GM21390 (cell line): ENCODE data around the gene PTPRT.

Source experiments
- ATAC-seq: cut with Tn5 transposase; IDR thresholded peaks from one replicate; pipeline ENCODE4 v1.9.1; 2021; ENCODE audit not compliant: unreplicated experiment

Gene PTPRT

DNA sequence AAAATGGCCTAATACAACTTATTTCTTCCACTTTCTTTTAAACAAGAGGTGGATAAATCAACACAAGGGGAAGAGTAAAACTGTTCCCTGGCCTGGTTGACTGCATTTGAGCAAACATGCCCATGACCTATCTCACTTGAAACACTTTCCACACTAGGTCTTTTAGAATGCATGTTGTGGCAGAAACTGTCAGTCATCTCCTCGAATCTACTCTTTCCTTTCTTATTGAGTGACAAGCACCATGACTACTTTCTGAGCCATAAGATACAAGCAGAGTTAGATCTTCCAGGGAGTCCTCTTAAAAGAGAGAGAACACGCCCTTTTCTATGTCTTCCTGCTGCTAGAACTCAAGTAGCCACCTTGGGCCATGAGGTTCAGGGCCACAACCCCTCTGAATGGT is 66.5 kb downstream of the PTPRT start:
- no peak for ATAC-seq

DNA sequence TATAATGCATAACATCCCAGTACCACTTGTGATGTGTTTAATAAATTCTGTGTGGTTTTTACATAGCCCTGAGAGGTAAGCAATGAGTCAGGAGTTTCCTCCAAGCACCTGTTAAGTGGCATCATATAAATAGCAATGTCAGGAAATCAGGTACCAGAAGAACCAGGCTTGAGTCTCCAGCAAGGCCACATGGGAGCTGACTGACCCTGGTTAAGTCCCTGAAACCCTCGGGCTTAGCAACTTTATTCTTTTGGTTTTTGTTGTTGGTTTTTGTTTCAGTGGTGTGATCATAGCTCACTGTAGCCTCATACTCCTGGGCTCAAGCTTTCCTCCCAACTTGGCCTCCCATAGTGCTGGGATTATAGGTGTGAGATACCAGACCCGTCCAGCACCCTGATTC is 70.0 kb downstream of the PTPRT start:
- no peak for ATAC-seq

DNA sequence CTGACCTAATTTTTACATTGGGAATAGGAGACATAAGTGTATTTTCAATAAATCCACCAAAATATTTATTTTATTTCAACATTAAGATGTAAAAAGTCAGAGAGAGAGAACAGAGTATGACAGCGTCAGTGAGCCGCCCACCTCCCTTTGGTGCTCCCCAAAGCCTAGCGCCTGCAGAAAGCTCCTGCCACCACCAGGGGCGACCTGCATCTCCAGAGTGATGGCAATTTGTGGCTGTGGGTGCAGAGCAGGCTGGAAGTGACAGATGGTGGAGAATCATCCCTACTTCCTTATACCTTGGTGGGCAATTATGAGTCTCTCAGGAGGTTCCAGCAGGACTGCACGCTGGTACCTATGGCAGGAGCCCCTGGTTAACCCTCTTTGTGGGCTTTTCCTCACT is 87.3 kb downstream of the PTPRT start:
- no peak for ATAC-seq

DNA sequence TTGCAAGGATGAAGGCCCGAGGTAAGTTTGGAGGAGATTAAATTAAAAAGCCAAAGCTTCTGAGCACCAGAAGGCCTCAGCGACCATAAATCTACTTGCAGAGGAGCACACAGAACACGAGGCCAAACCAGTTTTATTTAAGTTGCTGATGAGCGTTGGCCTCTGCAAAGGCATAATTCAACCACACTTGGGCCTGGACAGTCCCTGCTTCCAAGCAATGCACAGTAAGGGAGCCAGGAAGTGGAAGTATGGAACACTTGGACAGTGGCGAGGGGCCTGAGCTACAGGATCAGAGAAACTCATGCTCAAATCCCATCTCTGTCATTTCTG is 92.8 kb downstream of the PTPRT start:
- ATAC-seq = no peak

DNA sequence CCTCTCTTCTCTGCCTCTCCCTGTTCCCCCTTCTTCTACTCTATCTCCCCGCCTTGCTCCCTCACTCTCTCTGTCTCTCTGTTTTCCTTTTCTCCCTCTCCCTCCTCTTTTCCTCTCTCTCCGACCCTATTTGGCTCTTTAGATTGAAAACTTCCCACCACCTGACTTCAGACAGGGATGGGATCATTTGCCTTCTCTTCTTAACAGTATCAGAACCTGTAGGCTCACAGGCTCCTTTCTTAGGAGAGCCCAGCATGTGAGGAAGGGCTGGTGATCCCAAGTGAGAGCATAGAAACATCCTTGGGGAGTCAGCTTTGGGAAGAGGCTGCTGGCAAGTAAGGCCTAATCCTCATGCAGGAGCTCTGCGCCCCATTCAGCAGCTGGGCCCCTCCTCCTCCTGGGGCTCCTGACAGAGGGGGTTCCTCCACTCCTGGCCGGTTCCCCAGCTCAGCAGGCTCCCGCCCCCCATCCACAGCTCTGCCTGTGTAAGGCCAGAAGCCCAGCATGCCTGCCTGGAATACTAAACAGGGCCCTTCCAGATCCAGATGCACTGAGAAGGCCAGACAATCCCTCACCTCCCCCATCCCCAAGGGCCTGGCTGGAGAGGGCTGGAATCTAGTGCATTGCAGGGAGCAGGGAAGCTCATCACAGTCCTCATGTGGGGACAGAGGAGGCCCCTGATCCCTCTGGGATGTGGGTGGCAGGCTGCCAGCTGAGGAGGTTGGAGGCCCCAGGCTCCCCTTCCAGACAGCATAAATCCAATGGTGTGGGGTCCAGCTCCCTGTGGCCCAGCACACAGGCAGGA is 93.4 kb downstream of the PTPRT start:
- ATAC-seq = no peak

DNA sequence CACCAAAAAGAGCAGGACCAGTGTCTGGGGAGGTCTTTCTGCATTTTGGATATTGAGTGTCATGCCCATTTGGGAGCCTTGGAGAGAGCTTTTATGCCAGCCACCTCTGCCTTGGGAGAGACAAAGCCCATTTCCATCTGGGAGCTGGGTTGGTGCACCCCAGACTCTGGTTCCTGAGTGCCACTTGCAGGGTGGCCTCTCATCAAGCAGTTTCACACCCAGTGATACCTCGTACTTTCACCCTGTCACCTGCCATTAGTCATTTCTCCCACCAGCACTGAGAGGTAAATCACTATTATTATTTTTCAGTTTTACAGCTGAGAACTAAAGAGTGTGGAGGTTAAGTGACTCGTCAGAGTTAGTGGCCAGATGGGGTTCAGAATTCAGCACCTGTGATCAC is 94.7 kb downstream of the PTPRT start:
- ATAC-seq = no peak

DNA sequence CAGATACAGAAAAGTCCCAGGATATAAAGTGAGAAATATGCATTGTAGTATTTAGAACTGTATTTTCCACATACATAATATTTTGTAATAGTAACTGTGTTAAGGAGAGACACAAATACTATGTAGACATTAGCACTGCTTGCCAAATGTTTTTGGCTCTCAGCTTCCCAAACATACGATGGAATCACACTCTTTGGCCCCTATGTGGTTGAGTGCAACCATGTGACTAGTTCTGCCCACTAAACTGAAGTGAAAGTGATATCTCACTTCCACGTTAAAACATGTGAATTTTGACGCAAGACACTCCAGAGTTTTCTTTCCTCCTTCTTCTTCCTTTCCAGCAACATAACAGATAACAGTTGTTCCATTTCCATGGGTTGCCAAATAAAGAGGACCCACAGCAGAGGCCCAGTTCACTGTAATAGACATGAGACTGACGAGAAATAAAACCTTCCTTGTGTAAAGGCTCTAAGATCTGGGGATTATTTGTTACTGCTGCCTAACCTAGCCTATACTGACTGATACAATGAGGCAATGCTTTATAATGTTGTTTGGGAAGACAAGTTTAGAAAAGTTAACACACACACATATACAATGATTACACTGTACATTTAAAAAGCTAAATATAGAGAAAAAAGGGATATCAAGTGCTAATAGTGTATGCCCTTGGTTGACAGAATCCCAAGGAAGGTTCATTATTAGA is 97.2 kb downstream of the PTPRT start:
- no peak for ATAC-seq

DNA sequence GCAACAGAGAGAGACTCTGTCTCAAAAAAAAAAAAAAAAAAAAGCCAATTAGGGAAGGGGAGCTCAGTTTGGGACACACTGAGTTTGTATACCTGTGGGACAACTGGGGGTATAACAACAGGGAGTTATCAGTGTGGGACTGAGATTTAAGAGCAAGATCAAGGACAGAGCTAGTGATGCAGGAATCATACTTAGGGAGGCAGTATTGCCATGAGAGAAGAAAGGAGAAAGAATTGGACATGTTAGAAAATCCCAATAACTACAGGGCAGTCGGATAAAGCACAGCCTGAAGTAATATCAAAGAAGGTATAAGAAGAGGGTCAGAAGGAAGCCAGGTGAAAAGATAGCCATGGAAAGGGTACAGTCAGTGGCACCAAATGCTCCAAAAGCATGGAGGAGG is 121.2 kb downstream of the PTPRT start:
- no peak for ATAC-seq

DNA sequence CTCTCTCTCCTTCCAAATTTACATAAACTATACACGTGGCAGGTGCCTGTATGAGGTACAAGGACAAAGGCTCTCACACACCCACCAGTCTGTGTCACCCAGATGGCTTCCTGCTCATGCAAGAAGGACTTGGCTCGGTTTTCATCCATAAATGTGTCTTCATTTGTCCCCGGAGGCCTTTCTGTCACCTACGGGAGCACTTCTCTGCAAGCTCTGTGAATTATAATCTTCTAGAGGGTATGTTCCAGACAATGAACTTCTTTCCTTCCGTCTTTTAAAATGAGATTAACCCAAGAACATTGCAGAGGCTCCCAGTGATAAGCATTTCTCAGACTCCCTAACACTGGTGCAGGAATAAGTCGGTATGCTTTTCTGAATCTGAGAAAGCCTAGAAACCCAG is 123.6 kb downstream of the PTPRT start:
- ATAC-seq = no peak

DNA sequence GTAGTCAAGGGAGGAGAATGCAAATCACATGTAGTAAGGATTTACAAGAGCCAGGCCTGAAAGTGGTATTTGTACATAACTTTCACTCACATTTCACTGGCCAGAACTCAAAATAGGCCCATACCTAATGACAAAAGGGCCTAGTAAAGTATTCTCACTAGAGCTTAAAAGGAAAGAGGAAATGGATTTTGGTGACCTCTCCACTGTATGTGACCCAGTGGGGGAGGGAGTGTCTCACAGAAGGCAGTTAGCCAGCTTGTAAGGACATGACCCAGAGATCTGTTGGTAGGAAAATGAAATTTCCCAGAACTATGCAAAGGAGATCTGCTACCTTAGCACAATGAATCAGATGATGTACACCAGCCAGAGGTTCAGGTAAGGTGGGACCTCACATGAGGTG is 124.4 kb downstream of the PTPRT start:
- ATAC-seq = no peak

DNA sequence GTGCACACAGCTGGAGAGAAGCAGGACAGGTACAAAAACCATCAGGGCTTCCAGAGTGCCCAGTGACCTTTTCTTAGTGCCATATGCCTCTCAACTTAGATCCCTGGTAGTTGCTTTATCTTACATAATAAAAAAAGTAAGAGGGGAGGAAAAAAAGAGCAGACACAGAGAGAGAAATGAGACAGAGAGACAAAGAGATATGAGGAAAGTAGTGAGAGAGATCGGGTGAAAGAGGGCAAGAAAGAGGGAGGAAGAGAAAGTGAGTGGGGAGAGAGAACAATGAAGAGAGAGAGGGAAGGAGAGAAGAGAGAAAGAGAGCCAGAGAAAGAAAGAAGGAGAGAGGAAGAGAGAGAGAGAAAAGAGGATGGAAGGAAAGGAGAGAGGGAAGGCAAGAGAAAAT is 131.6 kb downstream of the PTPRT start:
- no peak for ATAC-seq

DNA sequence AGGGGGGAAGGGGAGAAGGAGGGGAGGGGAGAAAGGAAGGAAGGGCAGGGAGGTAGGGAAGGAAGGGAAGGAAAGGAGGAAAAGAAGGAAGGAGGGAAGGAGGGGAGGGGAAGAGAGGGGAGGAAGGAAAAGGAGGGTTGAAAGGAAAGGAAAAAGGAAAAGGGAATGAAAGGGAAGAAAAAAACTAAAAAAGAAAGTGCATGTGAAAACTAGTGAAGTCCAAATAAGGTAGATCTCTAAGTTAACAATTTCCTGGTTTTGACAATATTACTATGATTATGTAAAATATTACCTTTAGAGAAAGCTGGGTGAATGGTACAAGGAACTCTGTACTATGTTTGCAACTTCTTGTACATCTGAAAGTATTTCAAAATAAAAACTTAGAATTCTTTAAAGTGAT is 132.4 kb downstream of the PTPRT start:
- ATAC-seq = no peak

DNA sequence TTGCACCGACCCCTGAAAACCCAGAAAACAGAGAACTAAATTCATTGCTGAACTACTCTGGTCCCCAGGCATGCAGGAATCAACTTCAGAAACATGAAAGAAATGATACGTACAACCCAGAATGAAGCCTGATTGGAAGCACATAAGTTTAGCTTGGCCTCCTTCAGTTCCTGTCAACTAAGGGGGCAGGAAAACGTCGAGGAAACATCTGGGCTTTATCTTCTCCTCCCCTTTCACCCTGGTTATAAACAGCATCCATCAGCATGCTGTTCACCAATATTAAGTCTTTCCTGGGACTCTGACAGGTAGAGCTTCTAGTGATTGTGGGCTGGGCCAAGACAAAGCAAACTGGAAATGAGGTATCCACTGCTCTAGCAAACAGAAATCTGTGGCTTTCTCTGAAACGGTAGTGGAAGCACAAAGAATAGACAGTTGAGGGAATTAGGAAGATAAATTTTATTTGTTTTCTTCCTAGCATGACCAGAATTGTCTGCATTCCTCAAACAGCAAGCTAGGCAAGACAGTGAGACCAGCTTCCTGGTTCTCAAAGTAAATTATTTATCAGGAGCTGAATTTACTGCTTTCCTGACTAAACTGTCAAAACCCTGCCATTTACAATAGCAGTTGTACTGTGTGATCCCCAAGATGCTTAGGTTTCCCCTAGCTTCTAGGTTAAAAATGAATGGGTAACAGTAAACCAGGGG is 134.4 kb downstream of the PTPRT start:
- ATAC-seq = no peak

DNA sequence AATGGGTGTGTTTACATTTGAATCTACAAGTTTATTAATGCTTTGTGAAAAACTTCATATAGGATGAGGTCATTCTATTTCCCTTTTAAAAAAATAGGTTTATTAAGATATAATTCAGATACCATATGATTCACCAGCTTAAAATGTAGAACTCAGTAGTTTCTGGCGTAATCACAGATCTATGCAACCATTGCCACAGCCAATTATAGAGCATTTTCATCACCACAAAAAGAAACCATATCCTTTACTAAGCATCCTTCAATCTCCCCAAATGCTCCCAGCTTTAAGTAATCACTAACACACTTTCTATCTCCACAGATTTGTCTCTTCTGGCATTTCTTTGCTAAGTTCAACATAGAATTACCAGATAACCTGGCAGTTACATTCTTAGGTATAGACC is 137.2 kb downstream of the PTPRT start:
- ATAC-seq = no peak

DNA sequence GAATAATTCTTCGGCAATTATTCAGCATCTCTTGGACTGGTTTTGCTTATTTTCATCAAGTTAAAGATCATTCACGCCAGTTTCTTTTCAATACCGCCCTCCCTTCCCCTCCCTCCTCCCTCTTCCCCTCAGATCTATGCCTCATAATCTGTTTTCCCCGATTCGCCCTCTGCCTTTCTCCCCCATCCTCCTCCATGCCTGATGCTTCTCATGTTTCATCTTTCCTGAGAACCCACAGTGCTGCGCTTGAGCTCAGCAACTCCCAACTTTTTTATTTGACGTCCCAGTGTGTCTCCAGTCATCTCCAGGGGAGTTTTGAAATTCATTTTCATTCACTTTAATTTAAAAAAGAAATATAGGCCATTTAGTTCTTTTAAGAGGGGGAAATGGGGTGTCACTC is 142.7 kb downstream of the PTPRT start:
- ATAC-seq = no peak

DNA sequence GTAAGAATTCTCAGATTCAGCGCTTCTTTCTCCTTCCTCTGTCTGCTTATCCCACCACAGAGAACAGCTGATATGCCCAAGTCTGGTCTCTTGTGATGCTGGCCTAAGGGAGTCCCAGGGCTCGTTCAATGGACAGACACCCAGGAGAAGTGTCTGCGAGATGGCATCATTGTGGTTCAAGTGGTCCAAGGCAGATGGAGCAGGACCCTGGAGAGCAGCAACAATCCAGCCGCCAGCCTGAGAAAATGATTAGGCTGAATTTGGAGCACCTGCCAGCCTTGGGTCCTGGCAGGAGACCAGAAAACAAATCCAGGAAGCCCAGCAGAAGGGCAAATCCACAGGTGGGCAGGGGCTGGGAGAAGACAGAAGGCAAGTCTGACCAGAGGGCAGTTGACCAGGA is 145.8 kb downstream of the PTPRT start:
- no peak for ATAC-seq

DNA sequence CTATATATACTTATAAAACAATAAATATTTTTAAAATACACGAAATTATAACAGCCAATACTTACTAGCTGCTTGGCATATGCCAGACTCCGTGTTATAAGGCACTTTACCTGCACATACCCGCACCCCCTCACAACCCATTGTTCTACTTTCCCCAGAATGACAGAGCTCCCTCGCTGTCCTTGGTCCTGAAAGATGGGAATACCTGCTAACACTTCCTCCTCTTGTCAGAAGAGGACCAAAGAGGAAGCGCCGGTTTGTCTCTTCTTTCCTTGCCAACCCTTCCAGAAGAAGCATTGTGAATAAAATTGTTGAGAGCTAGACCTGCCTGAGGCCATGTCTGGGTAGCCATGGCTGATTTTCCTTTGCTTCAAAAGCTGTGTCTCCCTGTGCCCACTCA is 149.3 kb downstream of the PTPRT start:
- ATAC-seq = no peak

DNA sequence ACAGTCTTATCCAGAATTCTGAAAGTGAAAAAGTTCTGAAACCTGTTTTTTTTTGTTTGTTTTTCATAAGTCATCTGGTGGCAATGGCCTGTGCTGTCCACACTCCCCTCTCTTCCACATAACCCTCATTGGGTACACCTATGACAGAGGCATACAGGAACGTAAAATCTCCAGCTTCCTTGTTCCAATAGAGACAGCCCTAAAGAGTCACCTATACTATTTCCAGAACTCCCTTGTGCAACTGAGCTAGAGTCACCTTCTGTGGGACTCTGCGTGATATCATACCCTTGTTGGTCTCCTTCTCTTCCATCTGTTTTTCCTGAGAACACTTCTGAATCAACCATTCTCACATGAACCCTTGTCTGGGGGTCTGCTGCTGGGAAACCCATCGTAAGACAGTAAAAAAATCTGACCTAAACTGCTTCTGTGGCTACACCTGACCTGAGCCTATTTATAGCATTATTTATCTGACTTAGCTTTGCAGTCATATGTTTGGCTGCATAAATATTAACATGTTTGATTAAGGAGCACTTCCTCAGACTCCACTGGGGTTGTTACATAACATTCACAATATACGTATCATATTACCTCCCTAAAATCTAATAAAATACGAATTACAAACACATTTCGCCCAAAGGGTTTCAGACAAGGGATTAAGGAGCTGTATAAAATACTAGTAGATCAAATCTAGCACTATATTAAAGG is 151.9 kb downstream of the PTPRT start:
- ATAC-seq = no peak

DNA sequence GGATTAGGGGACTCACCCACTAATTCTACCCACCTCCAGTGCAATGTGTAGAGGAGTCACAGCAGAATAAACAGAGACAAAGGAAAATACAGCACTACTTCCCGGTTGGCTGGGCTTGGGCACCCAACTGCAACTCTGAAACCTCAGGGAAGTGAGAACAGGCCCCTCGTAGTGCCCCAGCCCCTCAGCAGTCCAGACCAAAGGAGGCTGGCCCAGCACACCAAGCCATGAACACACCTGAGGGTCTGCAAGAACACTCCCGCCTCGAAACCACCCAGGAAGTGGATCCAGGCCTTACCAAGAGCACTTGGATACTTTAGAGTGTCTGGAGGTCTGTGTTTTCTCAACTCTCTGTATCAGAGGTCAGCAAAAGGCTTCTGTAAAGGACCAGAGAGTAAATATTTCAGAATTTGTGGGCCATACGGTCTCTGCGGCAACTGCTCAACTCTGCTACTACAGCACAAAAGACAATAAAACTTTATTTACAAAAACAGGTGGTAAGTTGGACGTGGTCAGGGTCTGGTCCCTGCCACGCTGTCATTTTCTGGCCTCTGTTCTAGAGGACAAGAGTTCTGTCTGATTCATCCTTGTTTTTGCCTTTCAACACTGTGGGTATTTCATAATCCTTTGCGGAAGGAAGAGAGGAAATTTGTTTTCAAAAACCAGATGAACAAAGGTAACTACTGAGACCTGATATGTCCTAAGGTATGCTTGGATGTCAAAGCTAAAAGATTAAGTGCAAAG is 154.6 kb downstream of the PTPRT start:
- ATAC-seq = no peak

DNA sequence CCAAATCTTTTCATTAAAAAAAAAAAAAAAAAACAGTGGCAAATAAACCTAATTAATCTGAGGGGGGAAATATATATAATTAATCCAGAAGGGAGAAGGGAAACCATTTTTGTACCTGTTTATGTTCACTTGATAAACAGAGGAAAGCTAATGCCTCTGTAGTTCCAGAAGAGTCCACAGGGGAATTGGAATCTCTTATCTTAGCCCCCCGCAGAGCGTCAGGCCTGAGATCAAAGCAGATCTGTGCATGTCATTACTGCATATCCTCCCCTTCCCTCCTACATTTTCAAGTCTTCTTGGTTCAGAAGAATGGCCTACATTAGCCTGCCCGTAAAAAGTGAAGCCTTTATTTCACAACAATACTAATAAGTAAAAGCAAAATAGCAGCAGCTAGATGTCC is 157.2 kb downstream of the PTPRT start:
- no peak for ATAC-seq

DNA sequence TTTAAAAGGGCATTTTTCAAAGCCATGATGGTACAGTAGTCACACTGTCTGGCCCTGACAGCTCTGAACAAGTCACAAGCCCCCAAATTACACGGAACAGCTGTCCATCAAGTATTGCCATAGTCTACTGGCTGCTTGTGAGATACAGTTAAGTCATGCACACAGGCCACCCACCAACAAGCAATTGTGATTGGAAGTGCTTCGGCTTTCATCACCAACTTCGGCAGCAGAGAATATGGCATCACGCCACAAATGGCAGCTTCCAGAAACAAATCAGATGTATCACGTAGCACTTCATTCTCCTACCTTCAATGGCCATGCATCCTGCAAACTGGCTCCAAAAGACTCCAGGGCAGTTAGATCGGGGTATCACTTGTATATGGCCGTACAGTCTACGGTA is 160.5 kb downstream of the PTPRT start:
- no peak for ATAC-seq
